Osteoblast (primary cell): ENCODE data around the gene TAS2R16. TPM values are rescaled to one million over a fixed set of nuclear protein-coding genes. Genes with fewer than 3 reads are reported as not detected.

Experiments used
- DNase-seq: peaks from one replicate; pipeline ENCODE4 v3.0.0; 2011; ENCODE audit warnings: low spot score, mixed read lengths; ENCODE audit not compliant: insufficient read length; ENCODE audit errors: missing footprints
- H2AFZ ChIP-seq: 2 replicates; pipeline ENCODE4 v1.6.0; 2011; ENCODE audit warnings: mild to moderate bottlenecking, low read length
- H3K27ac ChIP-seq: 2 replicates; pipeline ENCODE4 v1.5.1; 2011; ENCODE audit warnings: mild to moderate bottlenecking, low read depth, low read length, moderate library complexity
- H3K27me3 ChIP-seq: 2 replicates; pipeline ENCODE4 v1.6.0; 2012; ENCODE audit warnings: mild to moderate bottlenecking, control low read depth, inconsistent platforms, low read length, moderate library complexity; ENCODE audit not compliant: insufficient read depth
- H3K36me3 ChIP-seq: 2 replicates; pipeline ENCODE4 v1.5.1; 2011; ENCODE audit warnings: mild to moderate bottlenecking, low read length, control low read depth, moderate library complexity; ENCODE audit not compliant: insufficient read depth
- H3K4me1 ChIP-seq: 2 replicates; pipeline ENCODE4 v1.5.1; 2011; ENCODE audit warnings: mild to moderate bottlenecking, low read length, control low read depth, moderate library complexity; ENCODE audit not compliant: insufficient read depth
- H3K4me2 ChIP-seq: 2 replicates; pipeline ENCODE4 v1.6.0; 2011; ENCODE audit warnings: mild to moderate bottlenecking, low read length; ENCODE audit not compliant: insufficient read depth
- H3K4me3 ChIP-seq: fragments of 200-600 bp; sonication (generic); 3 replicates; pipeline ENCODE4 v1.5.1; 2012; ENCODE audit warnings: mild to moderate bottlenecking, low read length, inconsistent platforms; ENCODE audit not compliant: insufficient read depth
- H3K79me2 ChIP-seq: 2 replicates; pipeline ENCODE4 v1.6.0; 2012; ENCODE audit warnings: mild to moderate bottlenecking, low read length, control low read depth, inconsistent platforms; ENCODE audit not compliant: insufficient read depth
- H3K9me3 ChIP-seq: 2 replicates; pipeline ENCODE4 v1.5.1; 2011; ENCODE audit warnings: low read depth, low read length, control low read depth
- H4K20me1 ChIP-seq: 2 replicates; pipeline ENCODE4 v1.6.0; 2012; ENCODE audit warnings: mild to moderate bottlenecking, low read length, control low read depth; ENCODE audit not compliant: insufficient read depth
- total RNA-seq: library from RNA; depleted of rRNA; stranded (reverse); fragments of >200 nt; gene quantifications from 2 replicates; pipeline ENCODE4 v1.2.3, GENCODE V29; 2012
- TF ChIP-seq, protein P1 (sequence below): IDR thresholded peaks from 2 replicates; pipeline ENCODE4 v1.5.1; 2011; ENCODE audit warnings: mild to moderate bottlenecking, low read depth, low read length, moderate library complexity; ENCODE audit errors: extremely low read depth

TAS2R16 gene
- total RNA-seq, 1 donor, result not detected

DNA sequence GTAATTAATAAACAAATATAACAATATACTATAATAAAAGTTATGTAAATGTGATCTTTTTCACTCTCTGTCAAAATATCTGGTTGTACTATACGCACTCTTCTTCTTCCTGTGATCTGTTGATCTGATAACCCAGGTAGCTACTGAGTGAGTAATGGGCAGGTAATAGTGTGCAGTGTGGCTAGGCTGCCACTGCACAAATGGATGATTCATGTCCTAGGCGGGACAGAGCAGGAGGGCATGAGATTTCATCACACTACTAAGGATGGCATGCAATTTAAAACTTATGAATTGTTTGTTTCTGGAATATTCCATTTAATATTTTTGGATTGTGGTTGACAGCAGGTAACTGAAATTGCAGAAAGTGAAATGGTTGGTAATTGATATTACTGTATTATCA, 44.5 kb downstream of the TAS2R16 start:
- TF ChIP-seq, protein P1, sequence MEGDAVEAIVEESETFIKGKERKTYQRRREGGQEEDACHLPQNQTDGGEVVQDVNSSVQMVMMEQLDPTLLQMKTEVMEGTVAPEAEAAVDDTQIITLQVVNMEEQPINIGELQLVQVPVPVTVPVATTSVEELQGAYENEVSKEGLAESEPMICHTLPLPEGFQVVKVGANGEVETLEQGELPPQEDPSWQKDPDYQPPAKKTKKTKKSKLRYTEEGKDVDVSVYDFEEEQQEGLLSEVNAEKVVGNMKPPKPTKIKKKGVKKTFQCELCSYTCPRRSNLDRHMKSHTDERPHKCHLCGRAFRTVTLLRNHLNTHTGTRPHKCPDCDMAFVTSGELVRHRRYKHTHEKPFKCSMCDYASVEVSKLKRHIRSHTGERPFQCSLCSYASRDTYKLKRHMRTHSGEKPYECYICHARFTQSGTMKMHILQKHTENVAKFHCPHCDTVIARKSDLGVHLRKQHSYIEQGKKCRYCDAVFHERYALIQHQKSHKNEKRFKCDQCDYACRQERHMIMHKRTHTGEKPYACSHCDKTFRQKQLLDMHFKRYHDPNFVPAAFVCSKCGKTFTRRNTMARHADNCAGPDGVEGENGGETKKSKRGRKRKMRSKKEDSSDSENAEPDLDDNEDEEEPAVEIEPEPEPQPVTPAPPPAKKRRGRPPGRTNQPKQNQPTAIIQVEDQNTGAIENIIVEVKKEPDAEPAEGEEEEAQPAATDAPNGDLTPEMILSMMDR, result no peak
- Histone ChIP-seq H4K20me1 (no peaks in the 10 kb centered on the region), H3K27ac (no peak overlapping the region), H2AFZ (no peak overlapping the region), H3K4me3 (no peak overlapping the region), H3K79me2 (no peaks in the 10 kb centered on the region), H3K36me3 (no peaks in the 10 kb centered on the region), H3K4me2 (no peak overlapping the region), H3K4me1 (no peaks in the 10 kb centered on the region), H3K27me3 (no peaks in the 10 kb centered on the region), H3K9me3 (no peaks in the 10 kb centered on the region)
- no peak for DNase-seq

DNA sequence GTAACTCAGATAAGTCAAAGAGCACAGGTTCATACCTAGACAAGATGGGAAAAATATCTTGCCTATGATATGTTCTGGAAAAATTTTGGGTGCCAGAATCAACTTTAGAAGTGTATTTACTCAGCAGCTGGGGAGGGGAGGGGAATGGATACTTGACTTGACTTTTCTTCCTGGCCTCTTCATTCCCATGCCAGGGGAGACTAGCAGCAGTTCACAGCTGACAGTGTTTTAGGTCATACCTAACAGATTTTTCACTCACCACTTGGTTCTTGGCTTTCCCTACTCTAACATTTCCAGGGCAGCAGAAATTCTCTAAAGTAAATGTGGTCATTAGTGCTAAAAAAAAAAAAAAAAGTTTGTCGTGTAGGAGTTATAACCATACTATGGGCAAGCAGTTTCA, 46.3 kb downstream of the TAS2R16 start:
- no peak overlapping the region for H3K4me3 ChIP-seq
- DNase-seq, result no peak
- H3K36me3 ChIP-seq, result no peaks in the 10 kb centered on the region
- no peaks in the 10 kb centered on the region for H3K9me3 ChIP-seq
- H2AFZ ChIP-seq, result no peak overlapping the region
- no peaks in the 10 kb centered on the region for H4K20me1 ChIP-seq
- TF ChIP-seq, protein P1, result no peak
- no peaks in the 10 kb centered on the region for H3K27me3 ChIP-seq
- H3K4me2 ChIP-seq, result no peak overlapping the region
- H3K27ac ChIP-seq, result no peak overlapping the region
- H3K79me2 ChIP-seq, result no peaks in the 10 kb centered on the region
- H3K4me1 ChIP-seq, result no peaks in the 10 kb centered on the region

Other genes with a start within 250 kb of the TAS2R16 start
- 21.7 and 26.2 TPM in 2 replicates for gene CADPS2, start 109.2 kb downstream of the TAS2R16 start, total RNA-seq
- not detected in 2 replicates for gene SLC13A1, start 204.3 kb upstream of the TAS2R16 start, total RNA-seq